HG03108 (cell line): ENCODE results near the gene EEF2K.

Experiments used
- ATAC-seq: cut with Tn5 transposase; IDR thresholded peaks from one replicate; pipeline ENCODE4 v1.9.1; 2021; ENCODE audit warnings: moderate library complexity; ENCODE audit not compliant: unreplicated experiment

Gene EEF2K

GRCh38 chr16:22240023-22240710 lies 34.1 kb downstream of the EEF2K start:
- ATAC-seq, result no peak

- ATAC-seq, result no peak
Measured at GRCh38 chr16:22250522-22250921, 44.4 kb downstream of the EEF2K start.

- ATAC-seq, result no peak
Measured at GRCh38 chr16:22252317-22252716, 46.2 kb downstream of the EEF2K start.

GRCh38 chr16:22253272-22253671 lies 47.2 kb downstream of the EEF2K start:
- no peak for ATAC-seq

GRCh38 chr16:22255335-22255734 lies 49.3 kb downstream of the EEF2K start:
- ATAC-seq, result no peak

GRCh38 chr16:22257440-22257839 lies 51.4 kb downstream of the EEF2K start:
- no peak for ATAC-seq

GRCh38 chr16:22260490-22260889 lies 54.4 kb downstream of the EEF2K start:
- no peak for ATAC-seq

- no peak for ATAC-seq
Measured at GRCh38 chr16:22262460-22262859, 56.4 kb downstream of the EEF2K start.

GRCh38 chr16:22264786-22265185 lies 58.7 kb downstream of the EEF2K start:
- no peak for ATAC-seq

GRCh38 chr16:22265351-22265750 lies 59.3 kb downstream of the EEF2K start:
- no peak for ATAC-seq

GRCh38 chr16:22266546-22266945 lies 60.5 kb downstream of the EEF2K start:
- no peak for ATAC-seq

GRCh38 chr16:22267764-22268163 lies 61.7 kb downstream of the EEF2K start:
- no peak for ATAC-seq

GRCh38 chr16:22270525-22270924 lies 64.4 kb downstream of the EEF2K start:
- no peak for ATAC-seq

GRCh38 chr16:22272870-22273650 lies 67.0 kb downstream of the EEF2K start:
- no peak for ATAC-seq

- no peak for ATAC-seq
Measured at GRCh38 chr16:22274916-22275315, 68.8 kb downstream of the EEF2K start.

- ATAC-seq, result no peak
Measured at GRCh38 chr16:22278441-22279230, 72.6 kb downstream of the EEF2K start.

GRCh38 chr16:22282254-22282892 lies 76.3 kb downstream of the EEF2K start:
- no peak for ATAC-seq

GRCh38 chr16:22284637-22285036 lies 78.6 kb downstream of the EEF2K start:
- no peak for ATAC-seq

- ATAC-seq, result no peak
Measured at GRCh38 chr16:22285080-22285479, 79.0 kb downstream of the EEF2K start.

- no peak for ATAC-seq
Measured at GRCh38 chr16:22291020-22291419, 84.9 kb downstream of the EEF2K start.

GRCh38 chr16:22291860-22292318 lies 85.8 kb downstream of the EEF2K start:
- no peak for ATAC-seq
